HEK293T (cell line): Measurements from ENCODE around the gene METTL9.
"Not testable (repeated sequence)": the region's sequence is repeated elsewhere in the genome, so short reads cannot be mapped to it uniquely, and the experiment has no call there.

Experiments used
- CTCF ChIA-PET: fragments of 350-600 bp; formaldehyde crosslinking; extraction: SDS; loops from one replicate; lab custom pipeline; 2021; ENCODE audit warnings: antibody characterized with exemption, inconsistent platforms; lab: Yijun Ruan, JAX
- POLR2A ChIA-PET: fragments of 350-600 bp; formaldehyde crosslinking; extraction: SDS; loops from one replicate; lab custom pipeline; 2020; ENCODE audit warnings: antibody characterized with exemption, inconsistent platforms; lab: Yijun Ruan, JAX
- DNase-seq: peaks from one replicate; pipeline ENCODE4 v3.0.0; 2012; ENCODE audit warnings: mixed read lengths; ENCODE audit errors: extremely low spot score
- ARNT ChIP-seq: fragments of 450-650 bp; IDR thresholded peaks from 2 replicates; pipeline ENCODE4 v1.6.1; 2017; ENCODE audit warnings: mild to moderate bottlenecking
- BHLHE40 ChIP-seq: fragments of 450-650 bp; IDR thresholded peaks from 2 replicates; pipeline ENCODE4 v1.6.1; 2016; ENCODE audit warnings: mild to moderate bottlenecking, moderate library complexity, borderline replicate concordance
- CTBP1 ChIP-seq: fragments of 450-650 bp; IDR thresholded peaks from 2 replicates; pipeline ENCODE4 v1.6.1; 2016; ENCODE audit warnings: borderline replicate concordance
- ELF4 ChIP-seq: fragments of 450-650 bp; IDR thresholded peaks from 2 replicates; pipeline ENCODE4 v1.6.1; 2017; ENCODE audit warnings: antibody characterized with exemption
- FOXA1 ChIP-seq: fragments of 450-650 bp; IDR thresholded peaks from 2 replicates; pipeline ENCODE4 v1.6.1; 2016; ENCODE audit warnings: mild to moderate bottlenecking
- FOXK2 ChIP-seq: fragments of 450-650 bp; IDR thresholded peaks from 2 replicates; pipeline ENCODE4 v1.6.1; 2016; ENCODE audit warnings: mild to moderate bottlenecking
- FOXM1 ChIP-seq: fragments of 450-650 bp; IDR thresholded peaks from 2 replicates; pipeline ENCODE4 v1.6.1; 2017; ENCODE audit warnings: mild to moderate bottlenecking, borderline replicate concordance
- HDGF ChIP-seq: fragments of 450-650 bp; IDR thresholded peaks from 2 replicates; pipeline ENCODE4 v1.6.1; 2017; ENCODE audit warnings: antibody characterized with exemption, borderline replicate concordance
- L3MBTL2 ChIP-seq: fragments of 450-650 bp; conservative IDR thresholded peaks from 2 replicates; pipeline ENCODE4 v1.6.1; 2016; ENCODE audit warnings: mild to moderate bottlenecking
- LEF1 ChIP-seq: fragments of 450-650 bp; IDR thresholded peaks from 2 replicates; pipeline ENCODE4 v1.6.1; 2017; ENCODE audit warnings: mild to moderate bottlenecking, borderline replicate concordance
- NFRKB ChIP-seq: fragments of 450-650 bp; IDR thresholded peaks from 2 replicates; pipeline ENCODE4 v1.6.1; 2016; ENCODE audit warnings: mild to moderate bottlenecking, moderate library complexity
- SP1 ChIP-seq: fragments of 450-650 bp; IDR thresholded peaks from 2 replicates; pipeline ENCODE4 v1.6.1; 2017
- SUZ12 ChIP-seq: fragments of 450-650 bp; IDR thresholded peaks from 2 replicates; pipeline ENCODE4 v1.6.1; 2016; ENCODE audit warnings: mild to moderate bottlenecking
- TARDBP ChIP-seq: fragments of 450-650 bp; IDR thresholded peaks from 2 replicates; pipeline ENCODE4 v1.6.1; 2016
- ZNF384 ChIP-seq: fragments of 450-650 bp; IDR thresholded peaks from 2 replicates; pipeline ENCODE4 v1.6.1; 2016
- TF ChIP-seq, protein P1 (sequence below): fragments of 450-650 bp; IDR thresholded peaks from 2 replicates; pipeline ENCODE4 v1.6.1; 2016

METTL9 gene

DNA sequence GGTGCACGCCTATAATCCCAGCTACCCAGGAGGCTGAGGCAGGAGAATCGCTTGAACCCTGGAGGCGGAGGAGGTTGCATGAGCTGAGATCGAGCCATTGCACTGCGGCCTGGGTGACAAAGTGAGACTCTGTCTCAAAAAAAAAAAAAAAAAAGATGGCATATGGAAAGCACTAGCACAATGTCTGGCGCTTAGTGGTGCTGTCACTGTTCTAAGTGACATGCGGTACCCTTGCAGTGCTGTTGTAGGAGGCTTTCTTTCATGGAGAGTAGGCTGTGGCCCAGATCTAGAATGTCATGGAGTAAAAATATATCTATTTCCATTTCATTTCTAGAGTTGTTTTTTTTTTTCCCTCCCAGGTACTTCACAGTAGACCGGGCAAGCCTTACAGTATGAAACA lies 14.6 kb upstream of the METTL9 start:
- TF ChIP-seq FOXK2 (no peak), LEF1 (no peak), SUZ12 (no peak), ARNT (no peak), FOXM1 (no peak), NFRKB (no peak), ELF4 (no peak), BHLHE40 (no peak), FOXA1 (no peak), TARDBP (no peak)
- CTCF ChIA-PET, result interaction anchor here (0.6 to 0.9 kb wide), 6 partner anchors 16 to 1342 kb away, joined by 3 to 5 read pairs (median 3); no protein-coding TSS in a partner anchor
- no peak for DNase-seq
- POLR2A ChIA-PET, result no interaction called here

DNA sequence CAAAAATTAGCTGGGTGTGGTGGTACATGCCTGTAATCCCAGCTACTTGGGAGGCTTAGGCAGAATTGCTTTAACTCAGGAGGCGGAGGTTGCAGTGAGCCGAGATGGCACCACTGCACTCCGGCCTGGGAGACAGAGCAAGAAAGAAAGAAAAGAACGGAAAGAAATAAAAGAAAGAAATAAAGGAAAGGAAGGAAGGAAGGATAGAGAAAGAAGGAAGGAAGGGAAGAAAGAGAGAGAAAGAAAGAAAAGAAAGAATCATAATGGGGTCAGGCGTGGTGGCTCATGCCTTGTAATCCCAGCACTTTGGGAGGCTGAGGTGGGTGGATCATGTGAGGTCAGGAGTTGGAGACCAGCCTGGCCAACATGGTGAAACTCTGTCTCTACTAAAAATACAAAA lies 10.8 kb upstream of the METTL9 start:
- POLR2A ChIA-PET, DNase-seq, CTCF ChIA-PET: not testable (repeated sequence)

DNA sequence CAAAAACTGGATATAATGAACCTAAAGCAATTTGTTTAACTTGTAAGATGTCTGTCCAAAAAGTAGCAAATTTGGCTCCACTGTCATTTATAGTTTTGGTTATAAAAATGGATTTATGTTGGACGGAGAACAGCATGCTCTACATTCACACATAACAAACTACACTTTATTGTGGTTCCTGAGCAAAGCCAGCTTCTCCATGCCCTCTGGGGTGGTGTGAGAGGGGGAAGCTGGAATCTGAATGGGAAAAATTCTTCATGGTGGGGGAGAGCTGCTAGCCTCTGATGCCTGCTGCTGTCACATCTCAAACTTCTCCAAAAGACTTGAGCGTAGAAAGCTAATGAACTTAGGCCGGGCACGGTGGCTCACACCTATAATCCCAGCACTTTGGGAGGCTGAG lies 9.8 kb upstream of the METTL9 start:
- no peak for TF ChIP-seq SUZ12
- TF ChIP-seq NFRKB, result no peak
- TF ChIP-seq L3MBTL2, result no peak
- no peak for TF ChIP-seq FOXM1
- TF ChIP-seq BHLHE40, result no peak
- no peak for TF ChIP-seq ARNT
- no peak for TF ChIP-seq HDGF
- CTCF ChIA-PET, result no interaction called here
- POLR2A ChIA-PET, result no interaction called here
- no peak for DNase-seq

DNA sequence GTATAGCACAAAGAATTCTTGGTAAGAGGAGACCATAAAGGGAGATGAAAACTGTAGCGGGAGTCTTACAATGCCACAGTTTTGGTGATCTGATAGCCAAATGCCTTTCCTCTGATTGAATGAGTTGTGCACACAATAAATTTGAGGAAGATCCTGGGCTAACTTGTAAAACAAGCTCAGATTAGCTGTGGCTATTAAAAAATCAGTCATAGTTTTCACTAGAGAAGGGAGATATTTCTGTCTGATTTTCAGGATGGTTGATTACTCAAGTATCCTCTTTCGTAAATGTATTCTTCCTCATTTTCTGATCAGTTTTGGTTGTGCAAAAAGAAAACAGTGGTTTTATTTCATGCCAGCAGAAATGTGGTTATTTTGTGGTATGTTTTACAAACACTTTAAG lies 9.1 kb upstream of the METTL9 start:
- TF ChIP-seq FOXM1 (no peak), LEF1 (no peak), BHLHE40 (no peak), ARNT (no peak), HDGF (no peak), ZNF384 (no peak), SUZ12 (no peak), TARDBP (no peak), NFRKB (no peak), ELF4 (no peak), SP1 (no peak), FOXK2 (no peak), CTBP1 (no peak), FOXA1 (no peak), L3MBTL2 (no peak)
- TF ChIP-seq, protein P1, sequence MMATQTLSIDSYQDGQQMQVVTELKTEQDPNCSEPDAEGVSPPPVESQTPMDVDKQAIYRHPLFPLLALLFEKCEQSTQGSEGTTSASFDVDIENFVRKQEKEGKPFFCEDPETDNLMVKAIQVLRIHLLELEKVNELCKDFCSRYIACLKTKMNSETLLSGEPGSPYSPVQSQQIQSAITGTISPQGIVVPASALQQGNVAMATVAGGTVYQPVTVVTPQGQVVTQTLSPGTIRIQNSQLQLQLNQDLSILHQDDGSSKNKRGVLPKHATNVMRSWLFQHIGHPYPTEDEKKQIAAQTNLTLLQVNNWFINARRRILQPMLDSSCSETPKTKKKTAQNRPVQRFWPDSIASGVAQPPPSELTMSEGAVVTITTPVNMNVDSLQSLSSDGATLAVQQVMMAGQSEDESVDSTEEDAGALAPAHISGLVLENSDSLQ, result no peak
- CTCF ChIA-PET, result no interaction called here
- POLR2A ChIA-PET, result no interaction called here
- no peak for DNase-seq

DNA sequence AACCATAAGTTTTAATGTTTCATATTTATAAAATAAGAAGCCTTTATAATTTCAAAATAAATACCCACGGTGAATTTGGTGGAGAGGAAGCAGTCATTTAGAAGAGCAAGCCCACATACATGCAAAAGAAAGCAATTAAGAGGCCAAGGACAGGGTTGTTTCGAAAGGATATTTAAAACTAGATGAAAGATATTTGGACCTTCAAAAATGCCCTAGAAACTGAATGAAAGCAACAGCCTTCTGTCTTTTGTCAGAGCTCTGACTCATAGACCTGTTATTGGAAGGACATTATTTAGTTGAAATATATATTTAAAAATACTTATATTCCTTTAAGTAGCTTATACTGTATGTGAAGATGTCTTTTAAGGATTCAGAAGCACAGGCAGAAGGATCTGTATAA lies 8.6 kb upstream of the METTL9 start:
- DNase-seq, result no peak
- ChIA-PET CTCF (no interaction called here), POLR2A (interaction anchor here (0.6 kb wide), 1 partner anchor 1649 kb away, joined by 3 read pairs; no protein-coding TSS in a partner anchor)
- TF ChIP-seq, protein P1, result no peak
- TF ChIP-seq FOXM1 (no peak), ZNF384 (no peak), BHLHE40 (no peak), FOXK2 (no peak), ELF4 (no peak), TARDBP (no peak), FOXA1 (no peak), LEF1 (no peak), ARNT (no peak), SUZ12 (no peak), HDGF (no peak), NFRKB (no peak), SP1 (no peak), L3MBTL2 (no peak), CTBP1 (no peak)

DNA sequence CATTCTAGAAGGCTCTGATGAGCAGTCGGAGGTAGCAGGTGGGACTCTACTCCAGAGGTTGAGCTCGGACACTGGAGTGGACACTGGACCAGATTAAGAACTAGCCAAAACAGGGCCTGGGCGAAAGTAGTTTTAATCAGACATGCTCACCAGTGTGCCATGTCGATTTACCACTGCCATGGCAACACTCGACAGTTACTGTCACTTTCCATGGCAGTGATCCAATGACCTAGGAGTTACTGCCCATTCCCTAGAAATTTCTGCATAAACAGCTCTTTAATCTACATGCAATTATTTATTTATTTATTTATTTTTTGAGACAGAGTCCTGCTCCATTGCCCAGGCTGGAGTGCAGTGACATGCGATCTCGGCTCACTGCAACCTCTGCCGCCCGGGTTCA lies 7.2 kb upstream of the METTL9 start:
- ChIA-PET POLR2A (no interaction called here), CTCF (no interaction called here)
- no peak for DNase-seq
- TF ChIP-seq LEF1 (no peak), ARNT (no peak), FOXK2 (no peak), BHLHE40 (no peak), TARDBP (no peak), SUZ12 (no peak), FOXM1 (no peak), CTBP1 (no peak)
